Activated CD8-positive, alpha-beta memory T cell treated with anti-CD3 and anti-CD28 coated beads for 36 hours (primary cell): Measurements from ENCODE around the gene ITPR1. TPM values are rescaled to one million over a fixed set of nuclear protein-coding genes. Genes with fewer than 3 reads are reported as not detected.
"Not testable (repeated sequence)": the region's sequence is repeated elsewhere in the genome, so short reads cannot be mapped to it uniquely, and the experiment has no call there.

ENCODE experiments used
- CTCF ChIA-PET: fragments of 350-600 bp; sonication (Branson Sonifier 250); formaldehyde crosslinking; loops from one replicate; lab custom pipeline; 2021; ENCODE audit warnings: antibody characterized with exemption; lab: Charles Lee
- POLR2A ChIA-PET: fragments of 350-600 bp; sonication (Branson Sonifier 250); formaldehyde crosslinking; loops from one replicate; lab custom pipeline; 2021; ENCODE audit warnings: antibody characterized with exemption; lab: Charles Lee
- total RNA-seq, 2 experiments: library from RNA; stranded (reverse); gene quantifications; one replicate each; pipeline ENCODE4 v1.2.3, GENCODE V29; 2021

Gene ITPR1
- total RNA-seq, 2 experiments from 2014 or later, result 83.2 to 85.1 TPM

GRCh38 chr3:4593014-4593413 lies 99.9 kb downstream of the ITPR1 start:
- CTCF ChIA-PET, result no interaction called here
- POLR2A ChIA-PET, result interaction anchor here (0.7 kb wide), 1 partner anchor 49 kb away, joined by 3 read pairs; no protein-coding TSS in a partner anchor

GRCh38 chr3:4595710-4596113 lies 102.6 kb downstream of the ITPR1 start:
- ChIA-PET CTCF (interaction anchor here (1.1 kb wide), 1 partner anchor 29 kb away, joined by 3 read pairs; no protein-coding TSS in a partner anchor), POLR2A (no interaction called here)

- ChIA-PET CTCF (interaction anchor here (1.1 kb wide), 1 partner anchor 30 kb away, joined by 3 read pairs; no protein-coding TSS in a partner anchor), POLR2A (no interaction called here)
Observed at GRCh38 chr3:4596612-4597011, 103.5 kb downstream of the ITPR1 start.

GRCh38 chr3:4597208-4597985 lies 104.2 kb downstream of the ITPR1 start:
- ChIA-PET POLR2A (no interaction called here), CTCF (no interaction called here)

- POLR2A ChIA-PET, CTCF ChIA-PET: not testable (repeated sequence)
Observed at GRCh38 chr3:4598232-4598631, 105.1 kb downstream of the ITPR1 start.

- ChIA-PET POLR2A (no interaction called here), CTCF (no interaction called here)
Observed at GRCh38 chr3:4599612-4600011, 106.5 kb downstream of the ITPR1 start.

- POLR2A ChIA-PET, result interaction anchor here (0.8 kb wide), 1 partner anchor 9 kb away, joined by 3 read pairs; no protein-coding TSS in a partner anchor
- CTCF ChIA-PET, result no interaction called here
Observed at GRCh38 chr3:4600493-4600892, 107.3 kb downstream of the ITPR1 start.

- ChIA-PET POLR2A (no interaction called here), CTCF (no interaction called here)
Observed at GRCh38 chr3:4601892-4602291, 108.7 kb downstream of the ITPR1 start.

GRCh38 chr3:4604693-4605092 lies 111.5 kb downstream of the ITPR1 start:
- ChIA-PET POLR2A (no interaction called here), CTCF (interaction anchor here (1.0 kb wide), 1 partner anchor 254 kb away, joined by 3 read pairs; no protein-coding TSS in a partner anchor)

- POLR2A ChIA-PET, result no interaction called here
- CTCF ChIA-PET, result no interaction called here
Observed at GRCh38 chr3:4606911-4607310, 113.8 kb downstream of the ITPR1 start.

- CTCF ChIA-PET, result no interaction called here
Observed at GRCh38 chr3:4613366-4613765, 120.2 kb downstream of the ITPR1 start.

GRCh38 chr3:4614070-4614469 lies 120.9 kb downstream of the ITPR1 start:
- POLR2A ChIA-PET, result no interaction called here
- CTCF ChIA-PET, result interaction anchor here (1.0 kb wide), 1 partner anchor 19 kb away, joined by 4 read pairs; no protein-coding TSS in a partner anchor

More at GRCh38 chr3:4613366-4613765, 120.2 kb downstream of the ITPR1 start:
- POLR2A ChIA-PET, result no interaction called here

GRCh38 chr3:4614927-4615326 lies 121.8 kb downstream of the ITPR1 start:
- ChIA-PET POLR2A (no interaction called here), CTCF (interaction anchor here (1.0 kb wide), 1 partner anchor 18 kb away, joined by 4 read pairs; no protein-coding TSS in a partner anchor)

- ChIA-PET CTCF (no interaction called here), POLR2A (no interaction called here)
Observed at GRCh38 chr3:4615750-4616149, 122.6 kb downstream of the ITPR1 start.

- POLR2A ChIA-PET, result no interaction called here
- CTCF ChIA-PET, result interaction anchor here (1.2 kb wide), 1 partner anchor 10 kb away, joined by 3 read pairs; no protein-coding TSS in a partner anchor
Observed at GRCh38 chr3:4623421-4623999, 130.4 kb downstream of the ITPR1 start.

- CTCF ChIA-PET, result interaction anchor here (0.7 to 1.1 kb wide), 3 partner anchors 56 to 287 kb away, joined by 3 read pairs; no protein-coding TSS in a partner anchor
Observed at GRCh38 chr3:4627651-4628375, 134.7 kb downstream of the ITPR1 start.

GRCh38 chr3:4629095-4630007 lies 136.2 kb downstream of the ITPR1 start:
- CTCF ChIA-PET, result interaction anchor here (0.6 kb wide), 1 partner anchor 123 kb away, joined by 4 read pairs; no protein-coding TSS in a partner anchor
- POLR2A ChIA-PET, result interaction anchor here (0.7 kb wide), 1 partner anchor 296 kb away, joined by 3 read pairs; no protein-coding TSS in a partner anchor

More at GRCh38 chr3:4627651-4628375, 134.7 kb downstream of the ITPR1 start:
- POLR2A ChIA-PET, result no interaction called here
